ENCODE results near the gene GLRB.

The GLRB gene

GRCh38 chr4:157043131-157043530 is 32.8 kb upstream of the GLRB start:
- Histone ChIP-seq H3K4me2 (ENCODE audit: low read length) (no peak overlapping the region), H4K20me1 (ENCODE audit: control insufficient read depth, insufficient read depth, low read depth, low read length) (no peaks in the 10 kb centered on the region), H3K4me3 (ENCODE audit: low read length) (no peak overlapping the region), H3K27ac (ENCODE audit: low read depth, low read length) (no peak overlapping the region), H3K4me1 (ENCODE audit: control insufficient read depth, low read length) (no peaks in the 10 kb centered on the region), H3K27me3 (ENCODE audit: control insufficient read depth, low read length) (no peaks in the 10 kb centered on the region), H3F3A (ENCODE audit: control insufficient read depth, insufficient read depth) (no peaks in the 10 kb centered on the region), H3K9me3 (ENCODE audit: control insufficient read depth, insufficient read depth, low read length) (no peaks in the 10 kb centered on the region), H3K9me2 (replicated peaks; ENCODE audit: control insufficient read depth, low read length) (no peaks in the 10 kb centered on the region), H3K79me2 (ENCODE audit: control insufficient read depth, low read length) (no peaks in the 10 kb centered on the region), H3K36me3 (ENCODE audit: control insufficient read depth, low read length) (no peaks in the 10 kb centered on the region)
- TF ChIP-seq, protein P1, sequence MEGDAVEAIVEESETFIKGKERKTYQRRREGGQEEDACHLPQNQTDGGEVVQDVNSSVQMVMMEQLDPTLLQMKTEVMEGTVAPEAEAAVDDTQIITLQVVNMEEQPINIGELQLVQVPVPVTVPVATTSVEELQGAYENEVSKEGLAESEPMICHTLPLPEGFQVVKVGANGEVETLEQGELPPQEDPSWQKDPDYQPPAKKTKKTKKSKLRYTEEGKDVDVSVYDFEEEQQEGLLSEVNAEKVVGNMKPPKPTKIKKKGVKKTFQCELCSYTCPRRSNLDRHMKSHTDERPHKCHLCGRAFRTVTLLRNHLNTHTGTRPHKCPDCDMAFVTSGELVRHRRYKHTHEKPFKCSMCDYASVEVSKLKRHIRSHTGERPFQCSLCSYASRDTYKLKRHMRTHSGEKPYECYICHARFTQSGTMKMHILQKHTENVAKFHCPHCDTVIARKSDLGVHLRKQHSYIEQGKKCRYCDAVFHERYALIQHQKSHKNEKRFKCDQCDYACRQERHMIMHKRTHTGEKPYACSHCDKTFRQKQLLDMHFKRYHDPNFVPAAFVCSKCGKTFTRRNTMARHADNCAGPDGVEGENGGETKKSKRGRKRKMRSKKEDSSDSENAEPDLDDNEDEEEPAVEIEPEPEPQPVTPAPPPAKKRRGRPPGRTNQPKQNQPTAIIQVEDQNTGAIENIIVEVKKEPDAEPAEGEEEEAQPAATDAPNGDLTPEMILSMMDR (IDR thresholded peaks at IDR 0.05; ENCODE audit: low read depth, low read length, poor library complexity, severe bottlenecking): no peak
- TF ChIP-seq EZH2phosphoT487 (IDR thresholded peaks at IDR 0.05; ENCODE audit: borderline replicate concordance, low read length): no peak

GRCh38 chr4:157045507-157046127 is 30.3 kb upstream of the GLRB start:
- Histone ChIP-seq H3K79me2 (ENCODE audit: control insufficient read depth, low read length) (no peaks in the 10 kb centered on the region), H3K4me2 (ENCODE audit: low read length) (no peak overlapping the region)
- no peak for TF ChIP-seq EZH2phosphoT487 (IDR thresholded peaks at IDR 0.05; ENCODE audit: borderline replicate concordance, low read length)
- TF ChIP-seq, protein P1 (IDR thresholded peaks at IDR 0.05; ENCODE audit: low read depth, low read length, poor library complexity, severe bottlenecking): peak; percentile 32

GRCh38 chr4:157048248-157048647 is 27.7 kb upstream of the GLRB start:
- Histone ChIP-seq H3K4me3 (ENCODE audit: low read length) (no peak overlapping the region), H3K9me3 (ENCODE audit: control insufficient read depth, insufficient read depth, low read length) (no peaks in the 10 kb centered on the region), H3K36me3 (ENCODE audit: control insufficient read depth, low read length) (no peaks in the 10 kb centered on the region), H3K79me2 (ENCODE audit: control insufficient read depth, low read length) (no peaks in the 10 kb centered on the region), H3K4me2 (ENCODE audit: low read length) (no peak overlapping the region), H3K27ac (ENCODE audit: low read depth, low read length) (no peak overlapping the region), H4K20me1 (ENCODE audit: control insufficient read depth, insufficient read depth, low read depth, low read length) (no peaks in the 10 kb centered on the region), H3K27me3 (ENCODE audit: control insufficient read depth, low read length) (no peaks in the 10 kb centered on the region), H3K9me2 (replicated peaks; ENCODE audit: control insufficient read depth, low read length) (no peaks in the 10 kb centered on the region), H3K4me1 (ENCODE audit: control insufficient read depth, low read length) (no peaks in the 10 kb centered on the region), H3F3A (ENCODE audit: control insufficient read depth, insufficient read depth) (no peaks in the 10 kb centered on the region)
- TF ChIP-seq, protein P1 (IDR thresholded peaks at IDR 0.05; ENCODE audit: low read depth, low read length, poor library complexity, severe bottlenecking): no peak
- no peak for TF ChIP-seq EZH2phosphoT487 (IDR thresholded peaks at IDR 0.05; ENCODE audit: borderline replicate concordance, low read length)

More at GRCh38 chr4:157045507-157046127, 30.3 kb upstream of the GLRB start:
- no peaks in the 10 kb centered on the region for H4K20me1 ChIP-seq (ENCODE audit: control insufficient read depth, insufficient read depth, low read depth, low read length)
- no peaks in the 10 kb centered on the region for H3F3A ChIP-seq (ENCODE audit: control insufficient read depth, insufficient read depth)
- no peaks in the 10 kb centered on the region for H3K27me3 ChIP-seq (ENCODE audit: control insufficient read depth, low read length)
- H3K4me3 ChIP-seq (ENCODE audit: low read length): no peak overlapping the region
- no peaks in the 10 kb centered on the region for H3K36me3 ChIP-seq (ENCODE audit: control insufficient read depth, low read length)
- H3K4me1 ChIP-seq (ENCODE audit: control insufficient read depth, low read length): no peaks in the 10 kb centered on the region
- no peaks in the 10 kb centered on the region for H3K9me2 ChIP-seq (replicated peaks; ENCODE audit: control insufficient read depth, low read length)
- no peak overlapping the region for H3K27ac ChIP-seq (ENCODE audit: low read depth, low read length)
- H3K9me3 ChIP-seq (ENCODE audit: control insufficient read depth, insufficient read depth, low read length): no peaks in the 10 kb centered on the region

Measured in DOHH2 (cell line).